Fibroblast of villous mesenchyme (primary cell): ENCODE data around the gene TXNDC11. TPM values are rescaled to one million over a fixed set of nuclear protein-coding genes. Genes with fewer than 3 reads are reported as not detected.

ENCODE experiments used
- DNase-seq: peaks from one replicate; pipeline ENCODE4 v3.0.0-alpha.2; 2010; ENCODE audit warnings: low read depth
- H3K4me3 ChIP-seq: 2 replicates; pipeline ENCODE4 v1.5.1; 2011; ENCODE audit warnings: low read depth, mild to moderate bottlenecking, low read length
- total RNA-seq: library from RNA; depleted of rRNA; stranded (reverse); fragments of >200 nt; gene quantifications from 2 replicates; pipeline ENCODE4 v1.2.3, GENCODE V29; 2012
- TF ChIP-seq, protein P1 (sequence below): IDR thresholded peaks from 2 replicates; pipeline ENCODE4 v1.5.1; 2012; ENCODE audit warnings: low read depth, mild to moderate bottlenecking, low read length; ENCODE audit not compliant: insufficient read depth

The TXNDC11 gene
- total RNA-seq, 1 donor = 30.2 TPM

DNA sequence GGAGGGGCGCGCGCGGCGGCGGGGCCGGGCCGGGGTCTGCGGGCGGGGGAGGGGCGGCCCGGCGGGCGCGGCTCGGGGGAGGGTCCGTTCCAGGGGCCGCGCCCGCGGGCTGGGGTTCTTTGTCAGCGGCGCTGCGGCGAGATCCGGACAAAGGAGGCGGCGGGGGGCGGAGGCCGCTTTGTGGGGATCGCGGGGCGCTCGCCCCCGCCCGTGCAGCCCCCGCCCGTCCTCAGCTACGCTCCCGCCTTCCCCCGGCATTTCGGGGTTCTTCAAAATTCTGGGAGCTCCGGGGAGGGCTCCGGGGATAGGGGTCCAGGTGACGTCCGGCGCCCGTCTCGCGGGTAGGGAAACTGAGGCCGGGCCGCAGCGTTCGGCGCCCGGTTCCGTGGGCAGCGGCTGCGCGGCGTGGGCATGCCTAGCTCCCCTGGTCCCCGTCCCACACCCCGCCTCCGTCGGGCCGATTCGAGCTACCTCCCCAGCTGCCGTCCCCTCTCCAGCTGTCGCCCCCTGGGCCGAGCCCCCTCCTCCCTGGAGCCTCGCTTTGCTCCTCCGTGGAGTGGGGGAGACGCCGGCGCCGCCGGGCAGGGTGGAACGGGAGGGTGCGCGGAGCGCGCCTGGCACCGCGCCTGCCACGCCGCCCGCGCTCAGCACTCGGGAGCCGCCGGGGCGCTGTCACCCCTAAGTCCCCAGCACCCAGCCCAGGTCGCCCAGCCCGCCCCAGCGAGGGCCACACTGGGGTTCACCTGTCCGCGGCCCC lies 73.9 kb downstream of the TXNDC11 start:
- no peak for DNase-seq
- peak overlapping the region; percentile 77 for H3K4me3 ChIP-seq
- TF ChIP-seq, protein P1, sequence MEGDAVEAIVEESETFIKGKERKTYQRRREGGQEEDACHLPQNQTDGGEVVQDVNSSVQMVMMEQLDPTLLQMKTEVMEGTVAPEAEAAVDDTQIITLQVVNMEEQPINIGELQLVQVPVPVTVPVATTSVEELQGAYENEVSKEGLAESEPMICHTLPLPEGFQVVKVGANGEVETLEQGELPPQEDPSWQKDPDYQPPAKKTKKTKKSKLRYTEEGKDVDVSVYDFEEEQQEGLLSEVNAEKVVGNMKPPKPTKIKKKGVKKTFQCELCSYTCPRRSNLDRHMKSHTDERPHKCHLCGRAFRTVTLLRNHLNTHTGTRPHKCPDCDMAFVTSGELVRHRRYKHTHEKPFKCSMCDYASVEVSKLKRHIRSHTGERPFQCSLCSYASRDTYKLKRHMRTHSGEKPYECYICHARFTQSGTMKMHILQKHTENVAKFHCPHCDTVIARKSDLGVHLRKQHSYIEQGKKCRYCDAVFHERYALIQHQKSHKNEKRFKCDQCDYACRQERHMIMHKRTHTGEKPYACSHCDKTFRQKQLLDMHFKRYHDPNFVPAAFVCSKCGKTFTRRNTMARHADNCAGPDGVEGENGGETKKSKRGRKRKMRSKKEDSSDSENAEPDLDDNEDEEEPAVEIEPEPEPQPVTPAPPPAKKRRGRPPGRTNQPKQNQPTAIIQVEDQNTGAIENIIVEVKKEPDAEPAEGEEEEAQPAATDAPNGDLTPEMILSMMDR = no peak

- peak; percentile 83 for DNase-seq
- TF ChIP-seq, protein P1 = no peak
- H3K4me3 ChIP-seq = peak within 1 kb of the TSS; percentile 77
Measured at GRCh38 chr16:11667824-11668622, 74.6 kb downstream of the TXNDC11 start, which contains the start of gene SNN. Gene SNN (plus strand): TSS chr16:11668455. CDS start chr16:11676060, 7,605 bp downstream.

DNA sequence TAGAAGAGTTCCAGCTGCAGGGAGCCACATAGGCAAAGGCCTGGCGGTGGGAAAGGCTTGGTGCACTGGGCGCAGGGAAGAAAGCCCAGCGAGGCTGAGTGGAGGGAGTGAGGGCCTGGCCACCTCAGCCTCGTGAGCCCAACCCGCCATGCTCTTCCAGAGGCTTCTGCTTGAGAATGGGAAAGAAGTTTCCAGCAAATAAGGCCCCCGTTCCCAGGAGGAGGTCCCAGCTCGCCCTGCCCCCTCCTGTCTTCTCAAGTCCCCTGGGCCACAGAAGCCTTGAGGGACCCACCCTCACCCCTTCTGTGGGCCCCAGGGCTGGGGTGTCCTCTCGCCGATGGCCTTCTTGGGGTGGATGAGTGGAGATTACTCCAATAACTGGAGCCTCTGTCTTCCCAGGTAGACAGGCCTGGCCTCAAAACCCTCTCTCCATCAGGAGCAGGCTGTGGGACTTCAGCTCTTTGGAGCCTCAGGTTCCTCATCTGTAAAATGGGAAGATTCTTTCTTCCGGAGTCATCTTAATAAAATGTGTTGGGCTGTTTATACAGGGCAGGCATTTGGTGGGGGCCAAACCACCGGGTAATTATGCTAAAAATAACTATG lies 75.3 kb downstream of the TXNDC11 start:
- TF ChIP-seq, protein P1 = no peak
- H3K4me3 ChIP-seq = no peak overlapping the region
- no peak for DNase-seq

GRCh38 chr16:11666103-11667055 lies 76.3 kb downstream of the TXNDC11 start:
- no peak overlapping the region for H3K4me3 ChIP-seq
- no peak for DNase-seq

DNA sequence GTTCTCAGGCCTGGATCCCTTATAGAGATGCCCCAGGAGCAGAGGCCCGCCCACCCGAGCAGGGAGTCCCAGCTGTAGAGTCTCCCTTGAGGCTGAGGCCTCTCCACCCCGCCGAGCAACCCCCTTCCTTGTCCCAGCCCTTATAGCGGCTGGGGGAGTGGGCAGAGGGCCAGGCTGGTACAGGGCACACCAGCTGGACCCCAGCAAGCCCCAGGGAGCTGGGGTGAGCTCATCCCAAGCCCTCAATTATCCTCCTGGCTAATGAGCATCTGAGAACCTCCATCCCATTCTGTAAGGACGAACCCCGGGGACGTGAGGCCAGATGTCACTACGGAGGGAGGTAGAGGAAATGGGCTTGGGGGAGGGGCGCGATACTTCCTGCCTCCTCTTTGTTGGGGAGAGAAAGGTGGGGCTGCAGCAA lies 77.6 kb downstream of the TXNDC11 start:
- TF ChIP-seq, protein P1 = no peak
- no peak overlapping the region for H3K4me3 ChIP-seq
- DNase-seq = no peak

More at GRCh38 chr16:11666103-11667055, 76.3 kb downstream of the TXNDC11 start:
- TF ChIP-seq, protein P1 = no peak

DNA sequence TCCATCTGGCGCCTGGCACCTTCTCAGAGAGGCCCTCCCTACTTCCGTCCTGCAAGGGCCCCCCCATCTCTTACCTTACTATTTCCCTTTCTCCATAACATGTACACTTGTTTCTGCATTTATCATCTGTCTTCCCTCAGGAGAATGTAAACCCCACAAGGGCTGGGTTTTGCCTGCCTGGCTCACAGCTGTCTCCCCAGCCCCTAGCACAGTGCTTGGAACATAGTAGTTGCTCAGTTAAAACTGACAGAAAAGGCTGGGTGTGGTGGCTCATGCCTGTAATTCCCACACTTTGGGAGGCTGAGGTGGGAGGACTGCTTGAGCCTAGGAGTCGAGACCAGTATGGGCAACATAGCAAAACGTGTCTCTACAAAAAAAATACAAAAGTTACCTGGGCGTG lies 80.1 kb downstream of the TXNDC11 start:
- no peak overlapping the region for H3K4me3 ChIP-seq
- DNase-seq = no peak
- TF ChIP-seq, protein P1 = no peak
